Measurements from ENCODE around the gene ATG16L1.

ATG16L1 gene

GRCh38 chr2:233228376-233228775 is 23.1 kb upstream of the ATG16L1 start:
- H3K27me3 ChIP-seq, result no peaks in the 10 kb centered on the region
- H3K36me3 ChIP-seq, result no peaks in the 10 kb centered on the region
- DNase-seq, result no peak
- no peaks in the 10 kb centered on the region for H3K4me1 ChIP-seq
- no peak overlapping the region for H3K27ac ChIP-seq
- no peaks in the 10 kb centered on the region for H3K9me3 ChIP-seq
- H3K4me3 ChIP-seq, result no peak overlapping the region
- intact Hi-C loops (cut with DNase I; ENCODE audit: low total_unique reads), result no loop called here
- TF ChIP-seq CTCF (IDR thresholded peaks at IDR 0.05), result no peak

- H3K4me3 ChIP-seq, result no peak overlapping the region
- intact Hi-C loops (cut with DNase I; ENCODE audit: low total_unique reads), result no loop called here
- H3K27me3 ChIP-seq, result no peaks in the 10 kb centered on the region
- H3K4me1 ChIP-seq, result no peaks in the 10 kb centered on the region
- TF ChIP-seq CTCF (IDR thresholded peaks at IDR 0.05), result no peak
- no peak overlapping the region for H3K27ac ChIP-seq
- DNase-seq, result no peak
- H3K9me3 ChIP-seq, result no peaks in the 10 kb centered on the region
- H3K36me3 ChIP-seq, result no peaks in the 10 kb centered on the region
These were observed 17.7 kb upstream of the ATG16L1 start for GRCh38 chr2:233233618-233234230.

- Histone ChIP-seq H3K36me3 (no peaks in the 10 kb centered on the region), H3K4me1 (no peaks in the 10 kb centered on the region), H3K4me3 (no peak overlapping the region), H3K27me3 (no peaks in the 10 kb centered on the region), H3K9me3 (no peaks in the 10 kb centered on the region), H3K27ac (no peak overlapping the region)
- no peak for DNase-seq
- no peak for TF ChIP-seq CTCF (IDR thresholded peaks at IDR 0.05)
- intact Hi-C loops (cut with DNase I; ENCODE audit: low total_unique reads), result no loop called here
These were observed 17.2 kb upstream of the ATG16L1 start for GRCh38 chr2:233234264-233234663.

- Histone ChIP-seq H3K36me3 (no peaks in the 10 kb centered on the region), H3K9me3 (peaks cover 0 to 5% (median 0%) of the 10 kb centered on the region in 3 donors), H3K4me3 (no peak overlapping the region), H3K27me3 (no peaks in the 10 kb centered on the region), H3K4me1 (no peaks in the 10 kb centered on the region), H3K27ac (no peak overlapping the region)
- no peak for DNase-seq
- TF ChIP-seq CTCF (IDR thresholded peaks at IDR 0.05), result no peak
- intact Hi-C loops (cut with DNase I; ENCODE audit: low total_unique reads), result no loop called here
These were observed 16.5 kb upstream of the ATG16L1 start for GRCh38 chr2:233234996-233235395.

- Histone ChIP-seq H3K27ac (no peak overlapping the region), H3K4me3 (no peak overlapping the region), H3K36me3 (no peaks in the 10 kb centered on the region), H3K27me3 (no peaks in the 10 kb centered on the region), H3K9me3 (peaks cover 0 to 5% (median 0%) of the 10 kb centered on the region in 3 donors), H3K4me1 (no peaks in the 10 kb centered on the region)
- intact Hi-C loops (cut with DNase I; ENCODE audit: low total_unique reads), result no loop called here
- DNase-seq, result no peak
- TF ChIP-seq CTCF (IDR thresholded peaks at IDR 0.05), result no peak
These were observed 15.5 kb upstream of the ATG16L1 start for GRCh38 chr2:233235977-233236376.

Measured in tibial artery (tissue), 4 donors.